Body of pancreas (tissue), 4 donors: ENCODE measurements around the gene DGCR8.

Source experiments
- CTCF ChIP-seq, 7 experiments: fragments of 450-650 bp in 4 of 7; fragments of 200-600 bp in 3 of 7; sonication (generic) in 3 of 7; IDR thresholded peaks; one replicate each; pipeline ENCODE4 v1.5.1; 2016 to 2019; ENCODE audit warnings: antibody characterized with exemption in 7 of 7
- POLR2A ChIP-seq, 3 donors: fragments of 450-650 bp; IDR thresholded peaks; one replicate each; pipeline ENCODE4 v1.6.1; 2016; ENCODE audit warnings: antibody characterized with exemption in 3 of 3, mild to moderate bottlenecking in 2 of 3

GRCh38 chr22:20131859-20132685 is 52.0 kb downstream of the DGCR8 start:
- no peak for TF ChIP-seq CTCF (IDR thresholded peaks at IDR 0.05)
- TF ChIP-seq POLR2A (IDR thresholded peaks at IDR 0.05): no peak
